NT2/D1 (cell line): ENCODE data around the gene SPC24.

Experiments used
- SUZ12 ChIP-seq: IDR thresholded peaks from 2 replicates; pipeline ENCODE4 v1.6.1; 2011; ENCODE audit not compliant: insufficient read length, insufficient read depth; ENCODE audit errors: extremely low read depth
- YY1 ChIP-seq: IDR thresholded peaks from 2 replicates; pipeline ENCODE4 v1.6.1; 2011; ENCODE audit not compliant: insufficient read length, insufficient read depth
- ZNF274 ChIP-seq: IDR thresholded peaks from 2 replicates; pipeline ENCODE4 v1.6.1; 2011; ENCODE audit warnings: mild to moderate bottlenecking, low read depth, low read length

DNA sequence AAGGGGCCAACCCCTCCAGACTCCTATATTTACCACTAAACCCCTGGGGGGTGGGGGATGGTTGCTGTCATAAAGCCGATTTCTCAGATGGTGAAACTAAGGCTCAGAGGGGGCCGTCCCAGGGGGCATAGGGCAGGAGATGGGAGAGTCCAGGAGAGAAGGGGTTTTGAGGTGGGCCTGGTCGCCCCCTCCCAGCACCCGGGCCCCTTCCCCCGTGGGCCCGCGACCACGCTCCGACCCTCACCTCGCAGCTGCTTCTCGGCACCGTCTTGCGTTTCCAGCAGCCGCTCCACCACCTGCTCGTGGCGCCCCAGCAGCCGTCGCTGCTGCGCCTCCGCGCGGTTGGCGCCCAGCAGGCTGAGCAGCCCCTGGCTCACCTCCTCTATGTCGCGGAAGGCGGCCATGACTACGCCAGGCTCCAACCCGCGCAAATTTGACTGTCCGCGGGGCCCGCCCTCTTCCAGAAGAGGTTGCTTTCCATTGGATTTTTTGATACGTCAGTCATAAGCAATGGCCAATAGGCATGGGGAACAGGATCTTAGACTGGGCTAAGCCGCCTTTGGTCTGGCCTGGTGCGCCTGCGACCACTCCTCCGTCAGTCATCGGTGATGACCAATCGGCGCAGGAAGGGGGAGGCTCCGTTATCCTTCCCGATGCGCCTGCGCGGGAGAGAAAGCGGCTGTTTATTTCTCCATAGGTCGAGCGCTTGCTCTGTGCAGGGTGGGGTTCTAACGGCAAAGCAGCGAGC is at the start of gene SPC24:
- TF ChIP-seq YY1 (peak; percentile 74), ZNF274 (no peak), SUZ12 (no peak)
